Activated CD4-positive, alpha-beta T cell treated with anti-CD3 and anti-CD28 coated beads, Interleukin-2, amount 50 U/mL, for 1 hour (primary cell): ENCODE measurements around the gene PCGF1.
"Not testable (repeated sequence)": the region's sequence is repeated elsewhere in the genome, so short reads cannot be mapped to it uniquely, and the experiment has no call there.

Source experiments
- DNase-seq: peaks from one replicate; pipeline ENCODE4 v3.0.0-alpha.2; 2020

Gene PCGF1

GRCh38 chr2:74498500-74499266, 8.8 kb downstream of the PCGF1 start:
- no peak for DNase-seq

- peak; percentile 27 for DNase-seq
These were observed 9.6 kb downstream of the PCGF1 start for GRCh38 chr2:74497777-74498499.

- DNase-seq, result no peak
These were observed 10.3 kb downstream of the PCGF1 start for GRCh38 chr2:74496997-74497776.

- DNase-seq, result no peak
These were observed 12.1 kb downstream of the PCGF1 start for GRCh38 chr2:74495440-74495839.

- no peak for DNase-seq
These were observed 13.9 kb downstream of the PCGF1 start for GRCh38 chr2:74493546-74493945.

GRCh38 chr2:74491648-74492544, 15.6 kb downstream of the PCGF1 start:
- no peak for DNase-seq

DNA sequence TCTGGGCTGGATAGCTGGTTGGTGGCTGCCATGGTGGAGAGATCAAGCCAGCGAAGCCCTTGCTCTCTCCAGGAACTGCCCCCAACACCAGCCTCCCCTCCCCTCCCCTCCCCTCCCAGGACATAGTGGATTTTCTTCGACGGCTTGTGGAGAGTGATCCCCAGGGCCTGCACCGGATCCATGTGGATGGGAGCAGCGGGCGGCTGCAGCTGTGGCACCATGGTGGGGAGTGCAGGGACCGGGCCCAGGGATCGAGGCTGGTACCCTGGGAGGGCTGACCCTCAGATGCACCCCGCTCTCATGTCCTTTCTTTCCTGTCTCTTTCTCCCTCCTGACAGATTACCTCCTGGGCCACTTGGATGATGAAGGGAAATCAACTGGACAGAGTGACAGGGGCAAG, 17.6 kb downstream of the PCGF1 start:
- DNase-seq, result no peak

DNA sequence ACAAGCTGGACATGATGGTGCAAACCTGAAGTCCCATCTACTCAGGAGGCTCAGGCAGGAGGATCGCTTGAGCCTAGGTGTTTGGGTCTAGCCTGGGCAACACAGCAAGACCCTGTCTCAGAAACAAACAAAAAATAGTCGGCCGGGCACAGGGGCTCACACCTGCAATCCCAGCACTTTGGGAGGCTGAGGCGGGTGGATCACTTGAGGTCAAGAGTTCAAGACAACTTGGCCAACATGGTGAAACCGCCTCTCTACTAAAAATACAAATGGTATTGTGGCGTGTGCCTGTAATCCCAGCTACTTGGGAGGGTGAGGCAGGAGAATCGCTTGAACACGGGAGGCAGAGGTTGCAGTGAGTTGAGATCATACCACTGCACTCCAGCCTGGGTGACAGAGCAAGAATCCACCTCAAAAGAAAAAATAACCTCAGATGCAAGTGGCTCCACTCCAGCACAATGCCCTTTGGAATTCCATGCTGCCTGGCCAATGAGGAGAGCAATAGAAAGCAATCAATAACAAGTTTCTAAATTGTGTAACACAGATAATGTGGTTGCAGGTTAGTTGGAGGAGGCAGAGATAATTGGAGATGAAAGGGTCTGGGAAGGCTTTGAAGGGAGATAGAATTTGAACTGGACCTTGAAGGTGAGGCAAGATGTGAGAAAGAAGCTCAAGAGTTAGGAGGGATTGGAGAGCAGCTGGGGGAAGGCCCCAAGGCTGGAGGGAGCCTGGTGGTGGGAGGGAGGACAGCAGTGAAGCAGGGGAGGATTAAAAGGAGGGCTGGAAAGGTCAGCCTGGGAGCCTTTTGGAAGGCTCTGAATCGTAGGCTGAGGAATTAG, 18.6 kb downstream of the PCGF1 start:
- no peak for DNase-seq

- DNase-seq, result no peak
These were observed 21.4 kb downstream of the PCGF1 start for GRCh38 chr2:74486141-74486540.

- DNase-seq, result not testable (repeated sequence)
These were observed 23.8 kb downstream of the PCGF1 start for GRCh38 chr2:74483675-74484164.

- peak; percentile 91 for DNase-seq
These were observed 24.5 kb downstream of the PCGF1 start, which contains the start of the genes CCDC142 and TTC31 for GRCh38 chr2:74482801-74483674. Gene CCDC142 (minus strand): TSS chr2:74482998. CDS start chr2:74482837, 161 bp downstream. Gene TTC31 (plus strand): TSS chr2:74483081. CDS start chr2:74483096, 15 bp downstream.

DNA sequence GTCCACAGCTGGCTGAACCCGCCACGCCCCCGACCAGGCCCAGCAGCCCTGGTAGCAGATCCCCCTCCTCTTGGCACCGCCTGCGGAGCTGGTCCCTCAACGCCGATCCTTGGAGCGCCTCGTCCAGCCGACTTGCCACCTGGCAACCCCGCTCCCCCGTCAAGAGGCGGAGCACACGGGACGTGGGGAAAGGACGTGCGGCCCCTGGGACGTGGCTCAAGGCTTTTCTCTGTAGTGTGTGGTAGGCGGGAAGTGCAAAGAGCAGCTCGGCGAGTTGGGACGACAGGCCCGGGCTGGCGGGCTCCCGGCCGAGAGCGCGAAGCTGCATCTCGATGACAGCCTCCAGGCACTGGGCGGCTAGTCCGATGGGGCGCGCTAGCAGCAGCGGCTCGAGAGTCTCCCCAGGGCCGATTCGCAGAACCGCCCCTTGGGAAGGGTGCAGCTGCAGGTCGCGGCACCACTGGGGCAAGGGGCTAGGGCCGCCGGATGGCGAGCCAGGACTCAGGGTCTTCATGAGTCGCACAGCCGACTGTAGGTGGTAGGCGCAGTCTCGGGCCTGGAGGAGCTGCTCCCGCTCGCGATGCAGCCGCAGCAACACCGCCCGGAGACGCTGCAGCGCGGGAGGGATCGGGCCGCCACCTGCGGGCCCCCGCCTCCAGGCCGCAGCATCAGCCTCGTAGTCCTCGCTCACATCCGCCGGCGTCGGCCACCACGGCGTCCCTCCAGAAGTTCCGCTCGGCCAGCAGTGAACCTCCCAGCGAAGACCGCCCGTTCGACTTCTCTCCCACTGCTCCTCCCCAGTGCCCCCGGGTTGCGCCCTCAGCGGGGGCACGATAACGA, 25.3 kb downstream of the PCGF1 start:
- peak; percentile 42 for DNase-seq

DNA sequence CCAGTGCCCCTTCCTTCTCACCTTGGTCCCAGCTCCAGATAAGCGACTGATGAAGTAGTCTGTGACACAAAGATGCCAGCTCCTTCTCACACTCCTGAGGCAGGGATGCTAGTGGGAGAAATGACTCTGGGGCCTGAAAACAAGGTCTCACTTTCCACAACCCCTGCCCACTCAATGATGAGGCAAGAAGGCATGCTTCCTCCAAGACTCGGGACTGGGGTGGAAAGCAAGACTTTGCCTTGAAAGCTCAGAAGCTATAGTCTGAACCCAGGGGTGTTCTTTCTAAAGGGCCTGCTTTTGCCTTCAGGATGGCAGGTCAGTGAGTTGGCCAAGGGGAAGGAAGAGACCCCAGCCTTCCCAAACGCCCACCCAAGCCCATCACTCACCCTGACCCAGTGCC, 26.1 kb downstream of the PCGF1 start:
- DNase-seq, result no peak

- no peak for DNase-seq
These were observed 32.6 kb downstream of the PCGF1 start for GRCh38 chr2:74474899-74475298.

GRCh38 chr2:74474481-74474880, 33.0 kb downstream of the PCGF1 start:
- no peak for DNase-seq

DNA sequence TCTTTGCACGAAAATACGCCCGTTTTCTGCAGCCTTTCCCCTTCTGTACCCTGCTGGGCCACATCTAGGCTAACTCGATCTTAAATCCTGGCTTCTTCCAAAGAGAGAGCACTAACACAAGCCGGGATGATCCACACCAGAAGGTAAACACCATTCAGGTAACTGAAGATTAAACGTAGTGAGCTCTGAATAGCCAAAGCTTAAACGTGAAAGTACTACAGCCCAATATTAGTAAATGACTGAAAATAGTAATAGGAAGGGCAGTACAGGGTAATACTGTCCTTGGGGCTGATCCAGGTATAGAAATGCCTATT, 34.6 kb downstream of the PCGF1 start:
- no peak for DNase-seq

- peak; percentile 98 for DNase-seq
These were observed 35.2 kb downstream of the PCGF1 start, which contains the start of gene MRPL53 for GRCh38 chr2:74472086-74472944. Gene MRPL53 (minus strand): TSS chr2:74472680. CDS start chr2:74472660, 20 bp downstream.
